Activated CD4-positive, alpha-beta T cell treated with anti-CD3 and anti-CD28 coated beads, Interleukin-2, amount 10 ng/mL, durations not matched to agents 24 days and 14 days (primary cell): Measurements from ENCODE around the gene LRRC8D. TPM values are rescaled to one million over a fixed set of nuclear protein-coding genes. Genes with fewer than 3 reads are reported as not detected.
"Not testable (repeated sequence)": the region's sequence is repeated elsewhere in the genome, so short reads cannot be mapped to it uniquely, and the experiment has no call there.

ENCODE experiments used
- DNase-seq: peaks from one replicate; pipeline ENCODE4 v3.0.0; 2022
- H3K27ac Mint-ChIP-seq: one replicate; pipeline ENCODE4 v1.8.0; 2022; ENCODE audit warnings: mild to moderate bottlenecking, mixed read lengths
- H3K27me3 Mint-ChIP-seq: one replicate; pipeline ENCODE4 v1.8.0; 2022; ENCODE audit warnings: mixed read lengths
- H3K36me3 Mint-ChIP-seq: one replicate; pipeline ENCODE4 v1.8.0; 2022; ENCODE audit warnings: low read depth, mild to moderate bottlenecking, mixed read lengths
- H3K4me1 Mint-ChIP-seq: one replicate; pipeline ENCODE4 v1.8.0; 2021; ENCODE audit warnings: mixed read lengths
- H3K4me3 Mint-ChIP-seq: one replicate; pipeline ENCODE4 v1.8.0; 2022; ENCODE audit warnings: mild to moderate bottlenecking, moderate library complexity, mixed read lengths
- H3K9me3 Mint-ChIP-seq: one replicate; pipeline ENCODE4 v1.8.0; 2021; ENCODE audit warnings: mixed read lengths
- intact Hi-C: fragments of 100-400 bp; cut with micrococcal nuclease; formaldehyde crosslinking; loops from one replicate; pipeline ENCODE4 v1.15.1; 2023
- total RNA-seq: library from RNA; stranded (reverse); gene quantifications from 2 replicates; pipeline ENCODE4 v1.2.3, GENCODE V29; 2022

The LRRC8D gene
- total RNA-seq: 43.6 and 44.9 TPM in 2 replicates

DNA sequence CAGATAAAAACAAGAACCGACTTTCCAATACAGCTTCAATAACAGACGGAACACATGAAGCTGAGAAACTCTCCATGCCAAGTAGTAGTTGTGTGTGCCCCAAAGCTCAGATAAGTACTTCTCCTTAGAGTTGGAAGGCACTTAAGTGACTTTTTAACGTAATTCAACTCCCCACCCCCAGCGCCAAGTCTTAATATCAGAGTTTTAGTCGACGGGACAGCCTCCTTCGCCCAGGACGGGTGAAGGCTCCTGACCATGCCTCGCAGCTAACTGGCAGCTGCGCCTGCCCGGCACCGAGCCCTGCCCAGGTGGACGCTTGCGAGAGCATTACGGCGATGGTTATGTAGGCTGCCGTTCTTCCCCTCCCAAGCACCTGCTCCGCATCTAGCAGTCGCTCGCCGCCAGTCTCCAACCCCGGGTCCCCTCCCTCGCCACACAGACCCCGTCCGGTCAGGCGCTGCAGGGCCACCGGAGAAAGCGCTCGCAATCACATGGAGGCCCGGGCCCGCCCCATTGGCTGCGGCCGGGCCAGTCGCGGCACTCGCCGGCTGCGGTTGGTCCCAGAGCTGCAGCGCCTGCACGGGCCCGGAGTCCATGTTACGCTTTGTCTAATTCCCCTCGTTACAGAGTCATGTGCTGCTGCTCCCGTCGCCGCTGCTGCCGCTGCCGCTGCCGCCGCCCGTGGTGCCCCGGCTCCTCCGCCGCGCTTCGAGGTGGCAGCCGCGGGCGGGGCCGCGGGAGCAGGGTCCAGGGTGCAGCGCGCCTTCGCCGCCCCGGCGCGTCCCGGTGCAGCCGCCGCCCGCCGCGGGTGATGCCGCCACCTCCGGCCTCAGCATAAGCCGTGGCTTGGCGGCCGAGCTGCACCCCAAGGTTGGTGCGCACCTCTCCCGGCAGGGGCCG lies at the start of gene LRRC8D:
LRRC8D (plus strand) TSS at position 611 of the 900 bp plus-strand sequence. CDS start 112,037 bp downstream, outside the sequence.
- Mint-ChIP-seq H3K9me3 (no peaks in the 10 kb centered on the region), H3K27ac (peak within 1 kb of the TSS; percentile 82), H3K4me1 (peaks cover 29% of the 10 kb centered on the region), H3K36me3 (peaks cover 1% of the 10 kb centered on the region), H3K4me3 (peak within 1 kb of the TSS; percentile 84), H3K27me3 (peaks cover 19% of the 10 kb centered on the region)
- intact Hi-C loops: loop anchor here (1.0 to 2.0 kb wide), 4 partner anchors 16 to 175 kb away; partner anchors contain the start of gene ZNF326
- peak; percentile 92 for DNase-seq

DNA sequence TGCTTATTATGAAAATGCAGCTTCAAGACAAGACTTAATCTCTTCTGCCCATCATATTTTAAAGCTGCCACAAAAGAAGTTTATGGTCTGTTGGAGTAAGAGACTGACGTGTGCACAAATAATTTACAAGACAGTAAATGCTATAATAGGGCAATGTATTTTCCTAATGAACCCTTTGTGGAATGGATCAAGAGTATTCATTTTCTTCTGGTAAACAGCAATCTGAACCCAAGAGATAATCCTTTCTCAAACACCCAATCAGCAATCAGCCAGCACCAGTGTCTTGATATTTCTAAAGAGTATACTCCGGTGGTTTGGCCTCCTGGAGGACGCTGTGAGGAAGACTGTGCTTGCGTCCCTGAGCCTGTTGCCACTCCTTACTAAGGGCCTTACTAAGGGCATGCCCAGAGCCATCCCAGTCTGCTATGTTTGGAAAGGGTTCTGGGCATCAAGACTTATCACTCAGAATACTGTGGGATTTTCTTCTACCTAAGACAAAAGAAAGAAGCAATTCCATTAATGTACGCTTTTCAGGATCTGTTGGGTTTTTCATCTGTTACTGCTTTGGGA lies 48.8 kb upstream of the LRRC8D start:
- Mint-ChIP-seq H3K36me3 (no peaks in the 10 kb centered on the region), H3K27me3 (peaks cover 2% of the 10 kb centered on the region), H3K4me1 (peaks cover 16% of the 10 kb centered on the region), H3K4me3 (no peak overlapping the region), H3K27ac (no peak overlapping the region), H3K9me3 (no peaks in the 10 kb centered on the region)
- no peak for DNase-seq
- intact Hi-C loops: no loop called here

DNA sequence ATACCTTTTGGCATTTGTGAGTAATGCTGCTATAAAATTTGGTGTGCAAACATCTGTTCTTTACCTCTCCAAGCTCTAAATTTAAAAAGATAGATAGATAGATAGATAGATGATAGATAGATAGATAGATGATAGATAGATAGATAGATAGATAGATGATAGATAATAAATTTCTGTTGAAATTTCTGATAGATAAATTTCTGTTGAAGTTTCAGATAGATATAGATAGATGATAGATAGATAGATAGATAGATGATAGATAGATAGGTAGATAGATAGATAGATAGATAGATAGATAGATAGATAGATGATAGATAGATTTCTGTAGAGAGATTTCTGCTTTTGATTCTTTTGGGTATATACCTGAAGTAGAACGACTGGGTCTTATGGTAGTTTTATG lies 44.7 kb upstream of the LRRC8D start:
- peaks cover 33% of the 10 kb centered on the region for H3K4me1 Mint-ChIP-seq
- H3K27me3 Mint-ChIP-seq, DNase-seq, H3K9me3 Mint-ChIP-seq, H3K36me3 Mint-ChIP-seq, H3K27ac Mint-ChIP-seq, H3K4me3 Mint-ChIP-seq, intact Hi-C loops: not testable (repeated sequence)

DNA sequence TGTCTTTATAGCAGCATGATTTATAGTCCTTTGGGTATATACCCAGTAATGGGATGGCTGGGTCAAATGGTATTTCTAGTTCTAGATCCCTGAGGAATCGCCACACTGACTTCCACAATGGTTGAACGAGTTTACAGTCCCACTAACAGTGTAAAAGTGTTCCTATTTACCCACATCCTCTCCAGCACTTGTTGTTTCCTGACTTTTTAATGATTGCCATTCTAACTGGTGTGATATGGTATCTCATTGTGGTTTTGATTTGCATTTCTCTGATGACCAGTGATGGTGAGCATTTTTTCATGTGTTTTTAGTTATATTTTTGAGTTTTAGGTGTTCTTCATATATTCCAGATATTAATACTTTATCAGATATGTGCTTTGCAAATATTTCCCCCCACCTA lies 43.6 kb upstream of the LRRC8D start:
- H3K9me3 Mint-ChIP-seq, intact Hi-C loops, H3K27ac Mint-ChIP-seq, H3K27me3 Mint-ChIP-seq, H3K4me3 Mint-ChIP-seq, H3K36me3 Mint-ChIP-seq, DNase-seq: not testable (repeated sequence)
- peaks cover 44% of the 10 kb centered on the region for H3K4me1 Mint-ChIP-seq

DNA sequence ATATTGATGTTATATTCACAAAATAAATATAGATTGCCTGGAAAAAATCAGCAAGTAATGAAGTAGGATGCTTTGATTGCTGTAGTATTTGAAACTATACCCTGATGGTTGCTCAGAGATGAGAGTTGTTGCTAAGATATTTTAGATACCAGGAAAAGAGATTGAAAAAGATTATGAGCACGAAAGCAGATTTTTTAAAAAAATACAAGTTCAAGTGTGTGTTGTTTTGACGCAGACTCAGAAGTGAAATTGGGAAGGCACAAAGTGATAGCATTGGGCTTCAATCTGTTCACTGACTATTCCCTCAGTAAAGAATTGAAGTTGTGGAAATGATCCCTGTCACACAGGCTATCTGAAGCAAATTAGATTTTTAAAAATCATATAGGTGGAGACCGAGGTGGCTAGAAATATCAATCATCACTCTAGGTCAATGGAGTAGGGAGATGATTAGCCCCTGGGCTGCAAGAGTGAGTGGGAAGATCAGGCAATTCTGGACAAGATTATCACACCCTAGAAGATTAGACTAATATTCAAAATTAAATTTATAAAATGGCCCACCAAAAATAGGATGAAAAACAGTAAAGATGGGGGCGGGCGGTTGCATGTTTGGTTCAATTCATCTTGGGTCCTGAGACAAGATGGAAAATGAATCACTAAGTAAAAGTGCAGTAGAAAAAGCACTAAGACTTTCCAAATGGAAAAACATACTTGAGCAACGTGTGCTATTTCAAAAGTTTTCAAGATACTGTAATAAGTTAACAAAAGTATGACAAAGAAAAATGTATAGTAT lies 41.5 kb upstream of the LRRC8D start:
- DNase-seq: no peak
- Mint-ChIP-seq H3K4me1 (peaks cover 50% of the 10 kb centered on the region), H3K27me3 (no peaks in the 10 kb centered on the region), H3K9me3 (no peaks in the 10 kb centered on the region), H3K4me3 (no peak overlapping the region), H3K36me3 (no peaks in the 10 kb centered on the region), H3K27ac (peak overlapping the region; percentile 95)
- intact Hi-C loops: loop anchor here (2.0 kb wide), 1 partner anchor 41 kb away; no protein-coding TSS in a partner anchor

DNA sequence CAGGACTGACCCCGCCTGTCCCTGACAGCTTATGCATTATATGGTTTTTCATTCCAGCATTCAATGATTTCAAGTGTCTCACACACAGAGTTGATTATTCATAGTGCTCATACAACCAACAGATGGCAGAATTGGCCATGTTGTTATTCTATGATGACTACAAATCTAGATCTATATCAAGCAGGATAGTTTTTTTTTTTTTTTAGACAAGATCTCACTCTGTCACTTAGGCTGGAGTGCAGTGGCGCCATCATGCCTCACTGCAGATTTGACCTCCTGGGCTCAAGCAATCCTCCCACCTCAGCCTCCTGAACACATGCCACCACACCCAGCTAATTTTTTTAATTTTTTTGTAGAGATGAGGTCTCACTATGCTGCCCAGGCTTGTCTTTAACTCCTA lies 40.1 kb upstream of the LRRC8D start:
- Mint-ChIP-seq H3K4me1 (peaks cover 40% of the 10 kb centered on the region), H3K27me3 (no peaks in the 10 kb centered on the region), H3K4me3 (peak overlapping the region; percentile 64), H3K9me3 (no peaks in the 10 kb centered on the region), H3K27ac (peak overlapping the region; percentile 95), H3K36me3 (no peaks in the 10 kb centered on the region)
- intact Hi-C loops: loop anchor here (1.0 to 5.0 kb wide), 12 partner anchors 17 to 313 kb away; partner anchors contain the start of genes LRRC8B, LRRC8D and ZNF326
- DNase-seq: peak; percentile 68

DNA sequence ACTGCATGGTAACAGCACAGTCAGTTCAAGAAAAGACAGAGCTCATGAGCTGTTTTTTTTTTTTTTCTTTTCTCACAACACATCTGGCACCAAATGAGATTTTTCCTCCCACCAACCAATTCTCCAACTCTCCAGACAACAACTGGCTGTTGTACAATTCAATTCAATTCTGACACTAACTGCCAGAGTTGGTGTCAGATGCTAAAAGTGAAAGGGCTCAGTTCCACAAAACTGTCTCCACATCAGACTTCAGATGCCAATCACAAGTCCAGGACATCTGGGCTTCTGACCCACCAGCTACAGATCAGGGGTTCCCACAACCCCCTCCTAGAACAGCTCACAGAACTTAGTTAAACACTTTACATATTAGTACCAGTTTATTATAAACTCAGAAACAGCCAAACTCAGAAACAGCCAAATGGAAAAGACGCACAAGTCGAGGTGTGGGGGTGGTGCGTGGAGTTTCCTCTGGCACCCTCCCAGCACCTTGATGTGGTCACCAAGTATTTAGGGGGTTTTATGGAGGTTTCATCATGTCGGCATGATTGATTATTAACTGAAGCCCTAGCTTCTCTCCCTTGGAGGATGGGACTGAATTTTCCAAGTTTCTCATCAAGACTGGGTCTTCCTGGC lies 39.2 kb upstream of the LRRC8D start:
- Mint-ChIP-seq H3K36me3 (no peaks in the 10 kb centered on the region), H3K27ac (peak overlapping the region; percentile 95), H3K9me3 (no peaks in the 10 kb centered on the region), H3K27me3 (no peaks in the 10 kb centered on the region), H3K4me1 (peaks cover 33% of the 10 kb centered on the region), H3K4me3 (peak overlapping the region; percentile 64)
- peak; percentile 80 for DNase-seq
- intact Hi-C loops: loop anchor here (1.0 to 5.0 kb wide), 10 partner anchors 18 to 314 kb away; partner anchors contain the start of genes LRRC8D and ZNF326

DNA sequence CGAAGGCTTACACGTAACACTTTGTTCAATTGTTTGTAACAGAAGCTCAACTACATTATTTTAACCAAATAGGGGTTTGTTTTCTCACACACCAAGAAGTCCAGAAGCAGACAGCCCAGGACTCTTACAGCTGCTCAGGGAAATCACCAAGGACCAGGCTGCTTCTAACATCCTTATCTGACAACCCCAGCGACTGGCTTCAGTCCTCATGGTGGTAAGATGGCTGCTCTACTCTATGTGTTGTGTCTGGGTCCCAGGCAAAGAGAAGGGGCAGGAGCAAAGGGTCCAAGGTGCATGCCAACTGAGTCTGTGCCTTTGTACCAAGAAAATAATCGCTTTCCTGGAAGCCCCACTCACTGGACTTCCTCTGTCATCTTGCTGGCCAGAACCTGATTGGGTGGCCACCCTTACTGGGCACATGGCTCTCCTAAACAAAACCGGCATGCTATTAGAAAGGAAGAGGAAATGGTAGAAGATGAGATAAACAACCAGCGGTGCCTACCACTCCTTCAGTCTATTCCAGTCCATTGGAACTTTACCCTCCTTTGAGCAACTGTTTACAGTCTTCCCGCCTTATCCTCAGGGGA lies 34.1 kb upstream of the LRRC8D start:
- Mint-ChIP-seq H3K27me3 (no peaks in the 10 kb centered on the region), H3K9me3 (no peaks in the 10 kb centered on the region), H3K4me3 (no peak overlapping the region), H3K36me3 (no peaks in the 10 kb centered on the region), H3K27ac (no peak overlapping the region), H3K4me1 (peaks cover 11% of the 10 kb centered on the region)
- DNase-seq: no peak
- intact Hi-C loops: no loop called here

DNA sequence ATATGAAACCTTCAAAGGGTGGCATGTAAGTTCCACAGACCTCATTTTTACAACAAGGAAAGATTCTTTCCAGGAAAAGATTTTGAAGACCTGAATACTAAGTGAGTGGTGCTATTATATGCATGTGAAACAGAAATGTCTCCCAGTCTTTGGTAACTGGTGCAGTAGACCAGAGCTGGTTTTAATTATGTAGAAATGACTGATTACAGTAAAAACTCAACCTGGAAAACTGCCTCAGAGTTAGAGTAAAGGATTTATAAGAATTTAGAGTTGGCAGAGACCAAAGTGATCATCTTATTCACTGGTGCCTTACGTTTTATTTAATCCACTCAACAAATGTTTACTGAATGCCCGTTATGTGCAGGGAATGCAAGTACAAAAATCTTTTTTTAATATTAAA lies 30.2 kb upstream of the LRRC8D start:
- Mint-ChIP-seq H3K9me3 (no peaks in the 10 kb centered on the region), H3K4me3 (no peak overlapping the region), H3K36me3 (no peaks in the 10 kb centered on the region), H3K4me1 (no peaks in the 10 kb centered on the region), H3K27ac (no peak overlapping the region), H3K27me3 (no peaks in the 10 kb centered on the region)
- intact Hi-C loops: no loop called here
- no peak for DNase-seq

DNA sequence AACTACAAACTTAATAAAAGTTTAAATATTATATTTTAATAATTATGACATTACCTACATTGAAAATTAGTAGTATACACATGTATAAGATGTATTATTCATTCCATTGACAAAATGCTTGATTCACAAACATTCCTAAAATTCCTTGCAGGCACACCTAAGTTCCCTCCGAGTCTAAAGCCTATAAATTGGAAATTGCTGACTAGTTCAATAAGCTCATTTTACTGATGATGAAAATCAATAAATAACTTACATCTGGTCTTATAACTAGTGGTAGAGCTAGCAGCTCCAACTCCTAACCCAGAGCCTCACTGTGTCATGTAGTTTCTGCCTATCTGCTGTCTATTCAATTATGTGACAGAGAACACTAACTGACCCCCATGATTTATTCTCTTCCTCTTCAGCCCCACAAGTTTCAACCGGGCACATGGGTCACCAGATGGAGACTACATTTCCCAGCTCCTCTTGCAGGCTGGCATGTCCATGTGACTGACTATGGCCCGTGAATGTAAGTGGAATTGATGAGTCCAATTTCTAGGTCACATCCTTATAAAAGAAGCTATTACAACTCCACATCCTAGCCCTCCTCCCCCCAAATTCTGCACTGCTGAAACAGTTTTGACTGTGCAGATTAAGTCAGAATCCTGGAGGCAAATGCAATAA lies 29.6 kb upstream of the LRRC8D start:
- no peaks in the 10 kb centered on the region for H3K4me1 Mint-ChIP-seq
- H3K36me3 Mint-ChIP-seq: no peaks in the 10 kb centered on the region
- H3K27me3 Mint-ChIP-seq: no peaks in the 10 kb centered on the region
- DNase-seq: no peak
- no peak overlapping the region for H3K27ac Mint-ChIP-seq
- no peak overlapping the region for H3K4me3 Mint-ChIP-seq
- H3K9me3 Mint-ChIP-seq: no peaks in the 10 kb centered on the region
- intact Hi-C loops: no loop called here

DNA sequence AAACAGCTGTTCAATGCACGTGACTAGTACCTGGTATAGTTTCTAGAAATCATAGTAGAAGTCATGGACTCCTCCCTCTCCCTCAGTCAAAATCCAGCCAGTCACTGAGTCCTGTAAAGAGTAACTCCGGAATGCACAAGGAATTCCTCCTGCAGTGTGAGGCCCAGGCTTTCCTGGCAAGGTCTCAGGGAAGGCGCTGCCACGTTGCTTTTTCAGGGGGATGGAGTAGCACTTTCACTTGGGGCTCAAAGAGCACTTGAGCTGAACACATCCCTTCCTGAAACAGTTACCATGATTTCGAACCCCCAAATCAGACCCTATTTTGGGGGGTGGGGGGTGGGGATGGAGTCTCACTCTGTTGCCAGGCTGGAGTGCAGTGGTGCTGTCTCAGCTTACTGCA lies 26.4 kb upstream of the LRRC8D start:
- Mint-ChIP-seq H3K36me3 (no peaks in the 10 kb centered on the region), H3K27ac (no peak overlapping the region), H3K4me1 (peaks cover 6% of the 10 kb centered on the region), H3K27me3 (no peaks in the 10 kb centered on the region), H3K4me3 (no peak overlapping the region), H3K9me3 (no peaks in the 10 kb centered on the region)
- intact Hi-C loops: no loop called here
- no peak for DNase-seq

DNA sequence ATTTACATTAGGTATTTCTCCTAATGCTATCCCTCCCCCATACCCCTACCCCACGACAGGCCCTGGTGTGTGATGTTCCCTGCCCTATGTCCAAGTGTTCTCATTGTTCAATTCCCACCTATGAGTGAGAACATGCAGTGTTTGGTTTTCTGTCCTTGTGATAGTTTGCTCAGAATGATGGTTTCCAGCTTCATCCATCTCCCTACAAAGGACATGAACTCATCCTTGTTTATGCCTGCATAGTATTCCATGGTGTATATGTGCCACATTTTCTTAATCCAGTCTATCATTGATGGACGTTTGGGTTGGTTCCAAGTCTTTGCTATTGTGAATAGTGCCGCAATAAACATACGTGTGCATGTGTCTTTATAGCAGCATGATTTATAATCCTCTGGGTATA lies 25.3 kb upstream of the LRRC8D start:
- H3K4me1 Mint-ChIP-seq: peaks cover 16% of the 10 kb centered on the region
- intact Hi-C loops, DNase-seq, H3K27ac Mint-ChIP-seq, H3K4me3 Mint-ChIP-seq, H3K36me3 Mint-ChIP-seq, H3K9me3 Mint-ChIP-seq, H3K27me3 Mint-ChIP-seq: not testable (repeated sequence)

DNA sequence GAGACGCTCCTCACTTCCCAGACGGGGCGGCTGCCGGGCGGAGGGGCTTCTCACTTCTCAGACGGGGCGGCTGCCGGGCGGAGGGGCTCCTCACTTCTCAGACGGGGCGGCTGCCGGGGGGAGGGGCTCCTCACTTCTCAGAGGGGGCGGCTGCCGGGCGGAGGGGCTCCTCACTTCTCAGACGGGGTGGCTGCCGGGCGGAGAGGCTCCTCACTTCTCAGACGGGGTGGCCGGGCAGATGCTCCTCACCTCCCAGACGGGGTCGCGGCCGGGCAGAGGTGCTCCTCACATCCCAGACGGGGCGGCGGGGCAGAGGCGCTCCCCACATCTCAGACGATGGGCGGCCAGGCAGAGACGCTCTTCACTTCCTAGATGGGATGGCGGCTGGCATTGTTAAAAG lies 23.0 kb upstream of the LRRC8D start:
- DNase-seq, H3K9me3 Mint-ChIP-seq, H3K27ac Mint-ChIP-seq, H3K36me3 Mint-ChIP-seq, H3K27me3 Mint-ChIP-seq, H3K4me3 Mint-ChIP-seq, intact Hi-C loops: not testable (repeated sequence)
- H3K4me1 Mint-ChIP-seq: peaks cover 16% of the 10 kb centered on the region
